GM23248 (cell line): ENCODE data around the gene PRDM16. TPM values are rescaled to one million over a fixed set of nuclear protein-coding genes. Genes with fewer than 3 reads are reported as not detected.

Experiments used
- DNase-seq: peaks from one replicate; pipeline ENCODE4 v3.0.0-alpha.2; 2015
- H2AFZ ChIP-seq: fragments of 200-600 bp; sonication (generic); 2 replicates; pipeline ENCODE4 v1.6.1; 2016; ENCODE audit warnings: antibody characterized with exemption
- H3F3A ChIP-seq: fragments of 200-600 bp; sonication (generic); 2 replicates; pipeline ENCODE4 v1.6.1; 2016; ENCODE audit warnings: mild to moderate bottlenecking, antibody characterized with exemption, mixed run types; ENCODE audit not compliant: insufficient read depth
- H3K27ac ChIP-seq: fragments of 200-600 bp; sonication (generic); 2 replicates; pipeline ENCODE4 v1.5.1; 2016; ENCODE audit warnings: mild to moderate bottlenecking
- H3K27me3 ChIP-seq: fragments of 200-600 bp; sonication (generic); replicated peaks from 2 replicates; pipeline ENCODE4 v1.6.1; 2016; ENCODE audit warnings: mild to moderate bottlenecking; ENCODE audit not compliant: insufficient read depth
- H3K36me3 ChIP-seq: fragments of 200-600 bp; sonication (generic); 2 replicates; pipeline ENCODE4 v1.6.1; 2016; ENCODE audit warnings: low read depth, mild to moderate bottlenecking
- H3K4me1 ChIP-seq: fragments of 200-600 bp; sonication (generic); 2 replicates; pipeline ENCODE4 v1.6.1; 2016; ENCODE audit warnings: mild to moderate bottlenecking; ENCODE audit not compliant: insufficient read depth
- H3K4me2 ChIP-seq: fragments of 200-600 bp; sonication (generic); one replicate; pipeline ENCODE4 v1.6.1; 2016; ENCODE audit warnings: mild to moderate bottlenecking; ENCODE audit not compliant: unreplicated experiment
- H3K4me3 ChIP-seq: fragments of 200-600 bp; sonication (generic); 2 replicates; pipeline ENCODE4 v1.5.1; 2016; ENCODE audit warnings: mild to moderate bottlenecking
- H3K79me2 ChIP-seq: fragments of 200-600 bp; sonication (generic); 2 replicates; pipeline ENCODE4 v1.6.1; 2016; ENCODE audit warnings: mild to moderate bottlenecking; ENCODE audit not compliant: insufficient read depth
- H3K9ac ChIP-seq: fragments of 200-600 bp; sonication (generic); 2 replicates; pipeline ENCODE4 v1.6.1; 2016; ENCODE audit warnings: mild to moderate bottlenecking
- H3K9me2 ChIP-seq: fragments of 200-600 bp; sonication (generic); 2 replicates; pipeline ENCODE4 v1.6.1; 2016; ENCODE audit warnings: mixed run types, mild to moderate bottlenecking, moderate library complexity; ENCODE audit not compliant: insufficient read depth
- H3K9me3 ChIP-seq: fragments of 200-600 bp; sonication (generic); one replicate; pipeline ENCODE4 v1.6.1; 2017; ENCODE audit warnings: low read depth
- H4K20me1 ChIP-seq: fragments of 200-600 bp; sonication (generic); 2 replicates; pipeline ENCODE4 v1.6.0; 2016; ENCODE audit not compliant: insufficient read depth
- EZH2 ChIP-seq: fragments of 200-600 bp; sonication (generic); IDR thresholded peaks from 2 replicates; pipeline ENCODE4 v1.6.1; 2018; ENCODE audit warnings: antibody characterized with exemption, mild to moderate bottlenecking; ENCODE audit not compliant: insufficient read depth, poor library complexity, severe bottlenecking
- EZH2phosphoT487 ChIP-seq: fragments of 200-600 bp; sonication (generic); IDR thresholded peaks from 2 replicates; pipeline ENCODE4 v1.6.1; 2018; ENCODE audit warnings: antibody characterized with exemption, moderate library complexity, mild to moderate bottlenecking, low read depth; ENCODE audit not compliant: insufficient read depth
- WGBS, 2 experiments: methylation state at CpG; one replicate each; pipeline ENCODE4 v1.1.6; 2015 to 2017; ENCODE audit warnings: low lambda C conversion rate in 2 of 2, low coverage in 1 of 2; ENCODE audit errors: missing lambda C conversion rate in 2 of 2; 5-methylcytosine and 5-hydroxymethylcytosine counted together
- in situ Hi-C: fragments of 300-500 bp; cut with MboI; formaldehyde crosslinking; loops from 2 replicates; pipeline ENCODE4 v1.15.0; 2020
- polyA plus RNA-seq: library from polyadenylated mRNA; unstranded; fragments of >200 nt; fragmentation: Nextera tagmentation; extraction: Ambion mirVana; gene quantifications from 2 replicates; pipeline ENCODE4 v1.2.1, GENCODE V29; 2016
- total RNA-seq: library from RNA; depleted of rRNA; stranded (reverse); fragments of >200 nt; shearing (Covaris generic); gene quantifications from 2 replicates; pipeline ENCODE4 v1.2.3, GENCODE V29; 2014

The PRDM16 gene
- total and polyA plus RNA-seq, 2 experiments from 2014 or later: 0.18 TPM; not detected in 1

GRCh38 chr1:3403011-3403345 lies 334.0 kb downstream of the PRDM16 start:
- Histone ChIP-seq H3K27ac (no peak overlapping the region), H3K79me2 (no peaks in the 10 kb centered on the region), H2AFZ (no peak overlapping the region), H3K4me1 (no peaks in the 10 kb centered on the region), H3K4me2 (no peak overlapping the region), H3K36me3 (no peaks in the 10 kb centered on the region), H3K4me3 (no peak overlapping the region), H3K27me3 (peaks cover 20% of the 10 kb centered on the region), H3F3A (no peaks in the 10 kb centered on the region), H3K9ac (no peak overlapping the region), H3K9me2 (no peaks in the 10 kb centered on the region), H4K20me1 (no peaks in the 10 kb centered on the region), H3K9me3 (no peaks in the 10 kb centered on the region)
- in situ Hi-C loops: no loop called here
- no peak for DNase-seq
- 79 to 85% methylated on average over 8 to 12 of the region's 12 CpGs for WGBS, 2 experiments
- TF ChIP-seq EZH2 (no peak), EZH2phosphoT487 (no peak)

- Histone ChIP-seq H3K9ac (no peak overlapping the region), H2AFZ (no peak overlapping the region), H3K9me2 (no peaks in the 10 kb centered on the region), H3K4me2 (no peak overlapping the region), H3K4me1 (no peaks in the 10 kb centered on the region), H3K36me3 (no peaks in the 10 kb centered on the region), H3K79me2 (no peaks in the 10 kb centered on the region), H4K20me1 (no peaks in the 10 kb centered on the region), H3K9me3 (no peaks in the 10 kb centered on the region), H3K27ac (no peak overlapping the region), H3K4me3 (no peak overlapping the region), H3K27me3 (peaks cover 14% of the 10 kb centered on the region), H3F3A (no peaks in the 10 kb centered on the region)
- DNase-seq: no peak
- 75 to 79% methylated on average over 30 of the region's 30 CpGs for WGBS, 2 experiments
- TF ChIP-seq EZH2phosphoT487: no peak
- no peak for TF ChIP-seq EZH2
- in situ Hi-C loops: no loop called here
These were observed 334.6 kb downstream of the PRDM16 start for GRCh38 chr1:3403388-3404231.

- Histone ChIP-seq H3K27ac (no peak overlapping the region), H2AFZ (no peak overlapping the region), H3K4me2 (no peak overlapping the region), H3K9me3 (no peaks in the 10 kb centered on the region), H3K36me3 (no peaks in the 10 kb centered on the region), H3K79me2 (no peaks in the 10 kb centered on the region), H3K4me1 (no peaks in the 10 kb centered on the region), H4K20me1 (no peaks in the 10 kb centered on the region), H3K27me3 (peaks cover 9% of the 10 kb centered on the region), H3K9me2 (no peaks in the 10 kb centered on the region), H3K4me3 (no peak overlapping the region), H3F3A (no peaks in the 10 kb centered on the region), H3K9ac (no peak overlapping the region)
- 67 to 81% methylated on average over 10 to 11 of the region's 12 CpGs for WGBS, 2 experiments
- in situ Hi-C loops: no loop called here
- TF ChIP-seq EZH2phosphoT487 (no peak), EZH2 (no peak)
- no peak for DNase-seq
These were observed 335.3 kb downstream of the PRDM16 start for GRCh38 chr1:3404301-3404700.

GRCh38 chr1:3404801-3405200 lies 335.8 kb downstream of the PRDM16 start:
- Histone ChIP-seq H3K27me3 (peaks cover 9% of the 10 kb centered on the region), H3K9me3 (no peaks in the 10 kb centered on the region), H4K20me1 (no peaks in the 10 kb centered on the region), H3K27ac (no peak overlapping the region), H3F3A (no peaks in the 10 kb centered on the region), H3K36me3 (no peaks in the 10 kb centered on the region), H3K4me2 (no peak overlapping the region), H2AFZ (no peak overlapping the region), H3K4me1 (no peaks in the 10 kb centered on the region), H3K9ac (no peak overlapping the region), H3K9me2 (no peaks in the 10 kb centered on the region), H3K79me2 (no peaks in the 10 kb centered on the region), H3K4me3 (no peak overlapping the region)
- TF ChIP-seq EZH2 (no peak), EZH2phosphoT487 (no peak)
- DNase-seq: no peak
- 87 to 91% methylated on average over 25 to 27 of the region's 27 CpGs for WGBS, 2 experiments
- in situ Hi-C loops: no loop called here

GRCh38 chr1:3405491-3405890 lies 336.5 kb downstream of the PRDM16 start:
- WGBS, 2 experiments: 86 to 87% methylated on average over 29 to 30 of the region's 30 CpGs
- no peak overlapping the region for H2AFZ ChIP-seq

More at GRCh38 chr1:3405491-3405890, 336.5 kb downstream of the PRDM16 start:
- no peak for DNase-seq
- Histone ChIP-seq H3K27me3 (peaks cover 9% of the 10 kb centered on the region), H3K79me2 (no peaks in the 10 kb centered on the region), H3K4me2 (no peak overlapping the region), H3K9ac (no peak overlapping the region), H3K36me3 (no peaks in the 10 kb centered on the region), H3K9me2 (no peaks in the 10 kb centered on the region), H3F3A (no peaks in the 10 kb centered on the region), H3K9me3 (no peaks in the 10 kb centered on the region), H3K27ac (no peak overlapping the region), H3K4me3 (no peak overlapping the region), H4K20me1 (no peaks in the 10 kb centered on the region), H3K4me1 (no peaks in the 10 kb centered on the region)
- in situ Hi-C loops: no loop called here
- TF ChIP-seq EZH2 (no peak), EZH2phosphoT487 (no peak)
